ENCODE data around the gene ANKRD28.

DNA sequence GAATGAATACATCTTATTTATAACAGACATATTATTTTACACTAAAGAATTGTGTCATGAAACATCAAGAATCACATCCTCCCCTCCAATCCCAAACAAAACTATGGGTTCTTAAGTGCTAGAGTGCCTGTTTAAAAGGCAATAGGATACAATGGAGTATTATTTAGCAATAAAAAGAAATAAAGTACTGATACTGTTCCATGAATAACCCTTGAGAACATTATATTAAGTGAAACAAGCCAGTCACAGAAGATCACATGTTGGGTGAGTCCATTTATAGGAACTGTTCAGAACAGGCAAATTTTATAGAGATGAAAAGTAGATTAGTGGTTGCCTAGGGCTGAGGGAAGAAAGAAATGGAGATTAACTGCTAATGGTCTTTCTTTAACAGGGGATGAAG, 86.5 kb downstream of the ANKRD28 start:
- TF ChIP-seq POLR2AphosphoS5 (IDR thresholded peaks at IDR 0.05; ENCODE audit: borderline replicate concordance, low read depth, low read length) (no peak), EZH2 (IDR thresholded peaks at IDR 0.05) (no peak)

Data from SK-N-MC (cell line).